OCI-LY7 (cell line): ENCODE data around the gene CEP70. TPM values are rescaled to one million over a fixed set of nuclear protein-coding genes. Genes with fewer than 3 reads are reported as not detected.

Source experiments
- BruUV-seq: library from RNA; stranded (reverse); fragments of 400-500 nt; replicated peaks from 2 replicates; lab custom pipeline; 2021; lab: Mats Ljungman, UMichigan
- CTCF ChIA-PET: fragments of 300-600 bp; sonication (Branson Sonifier 250); formaldehyde crosslinking; loops from one replicate; lab custom pipeline; 2022; ENCODE audit warnings: antibody characterized with exemption; ENCODE audit not compliant: unreplicated experiment; lab: Charles Lee
- POLR2A ChIA-PET: fragments of 300-600 bp; sonication (Branson Sonifier 250); formaldehyde crosslinking; loops from one replicate; lab custom pipeline; 2022; ENCODE audit warnings: antibody characterized with exemption; lab: Charles Lee
- DNase-seq: peaks from one replicate; pipeline ENCODE4 v3.0.0-alpha.2; 2015; ENCODE audit warnings: low spot score
- H2AFZ ChIP-seq: fragments of 200-600 bp; sonication (generic), shearing (Covaris generic); 2 replicates; pipeline ENCODE4 v1.6.1; 2014; ENCODE audit warnings: mild to moderate bottlenecking, antibody characterized with exemption, low read length, moderate library complexity
- H3K27ac ChIP-seq: fragments of 200-600 bp; sonication (generic); 2 replicates; pipeline ENCODE4 v1.5.1; 2014; ENCODE audit warnings: mixed run types, low read depth, mild to moderate bottlenecking, moderate library complexity, low read length, inconsistent platforms; ENCODE audit not compliant: poor library complexity, severe bottlenecking
- H3K36me3 ChIP-seq: fragments of 200-600 bp; sonication (generic); 2 replicates; pipeline ENCODE4 v1.6.1; 2014; ENCODE audit warnings: mild to moderate bottlenecking, antibody characterized with exemption, low read length, moderate library complexity, mixed read lengths; ENCODE audit not compliant: insufficient read depth
- H3K4me1 ChIP-seq: fragments of 200-600 bp; sonication (generic); 2 replicates; pipeline ENCODE4 v1.5.1; 2014; ENCODE audit warnings: mild to moderate bottlenecking, low read length; ENCODE audit not compliant: insufficient read depth, poor library complexity, severe bottlenecking
- H3K4me2 ChIP-seq: fragments of 200-600 bp; sonication (generic); 2 replicates; pipeline ENCODE4 v1.6.1; 2014; ENCODE audit warnings: mild to moderate bottlenecking, low read length
- H3K4me3 ChIP-seq: fragments of 200-600 bp; sonication (generic); 2 replicates; pipeline ENCODE4 v1.5.1; 2014; ENCODE audit warnings: mild to moderate bottlenecking, low read depth, low read length; ENCODE audit not compliant: poor library complexity, severe bottlenecking
- H3K79me2 ChIP-seq: fragments of 200-600 bp; sonication (generic); 2 replicates; pipeline ENCODE4 v1.6.1; 2016; ENCODE audit warnings: low read depth, mild to moderate bottlenecking, low read length, moderate library complexity, mixed read lengths; ENCODE audit not compliant: insufficient read depth
- H3K9me2 ChIP-seq: fragments of 200-600 bp; sonication (generic); 2 replicates; pipeline ENCODE4 v1.6.1; 2016; ENCODE audit warnings: mild to moderate bottlenecking, low read length, mixed read lengths; ENCODE audit not compliant: insufficient read depth
- H3K9me3 ChIP-seq: fragments of 200-600 bp; sonication (generic); 2 replicates; pipeline ENCODE4 v1.6.1; 2014; ENCODE audit warnings: mild to moderate bottlenecking, mixed run types, low read length, mixed read lengths
- H4K20me1 ChIP-seq: fragments of 200-600 bp; sonication (generic); 2 replicates; pipeline ENCODE4 v1.6.1; 2014; ENCODE audit warnings: mild to moderate bottlenecking, antibody characterized with exemption, low read length, moderate library complexity, mixed read lengths; ENCODE audit not compliant: insufficient read depth
- EZH2phosphoT487 ChIP-seq: fragments of 200-600 bp; sonication (generic); IDR thresholded peaks from 2 replicates; pipeline ENCODE4 v1.6.1; 2018; ENCODE audit warnings: low read depth, borderline replicate concordance, mild to moderate bottlenecking, mixed run types, antibody characterized with exemption, low read length, moderate library complexity, mixed read lengths
- intact Hi-C: fragments of 100-400 bp; cut with micrococcal nuclease; formaldehyde crosslinking; loops from one replicate; pipeline ENCODE4 v1.10.0; 2022; ENCODE audit not compliant: unreplicated experiment
- total RNA-seq, 2 experiments: library from RNA; depleted of rRNA in 1 of 2; stranded (reverse); fragments of >200 nt in 1 of 2; shearing (Covaris generic) in 1 of 2; gene quantifications; 2 replicates each; pipeline ENCODE4 v1.2.3, GENCODE V29; 2014 to 2022
- TF ChIP-seq, protein P1 (sequence below): fragments of 200-600 bp; sonication (generic); conservative IDR thresholded peaks from 2 replicates; pipeline ENCODE4 v1.5.1; 2014; ENCODE audit warnings: mild to moderate bottlenecking, antibody characterized with exemption, low read length, moderate library complexity, mixed read lengths

CEP70 gene
- total RNA-seq, 2 experiments from 2014 or later: 29.2 to 32.3 TPM

DNA sequence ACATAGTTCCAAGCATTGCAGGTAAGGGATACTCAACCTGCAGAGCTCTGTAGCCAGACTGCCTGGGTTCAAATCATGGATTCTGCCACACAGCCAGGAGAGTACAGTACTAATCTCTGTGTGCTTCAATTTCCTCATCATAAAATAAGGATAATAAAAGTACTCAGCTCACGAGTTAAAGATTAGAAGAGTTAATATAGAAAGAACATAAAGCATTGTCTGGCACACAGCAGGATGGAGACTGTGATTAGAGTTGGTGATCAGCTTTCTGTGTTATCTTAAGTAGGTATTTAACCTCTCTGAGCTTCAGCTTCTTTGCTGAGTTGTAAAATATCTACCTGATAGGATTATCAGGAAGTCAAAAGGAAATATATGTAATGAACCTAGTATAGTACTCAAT lies 2.7 kb downstream of the CEP70 start:
- H3K4me3 ChIP-seq: no peak overlapping the region
- no TSS peak for BruUV-seq
- intact Hi-C loops: loop anchor here (5.0 to 10.0 kb wide), 3 partner anchors 114 to 527 kb away; partner anchors contain the start of gene DBR1
- no peak overlapping the region for H2AFZ ChIP-seq
- H3K9me2 ChIP-seq: no peaks in the 10 kb centered on the region
- ChIA-PET CTCF (interaction anchor here (0.6 to 1.1 kb wide), 2 partner anchors 324 kb away, joined by 3 to 4 read pairs; no protein-coding TSS in a partner anchor), POLR2A (interaction anchor here (0.6 to 1.6 kb wide), 5 partner anchors 10 to 329 kb away, joined by 3 to 8 read pairs (median 4); no protein-coding TSS in a partner anchor)
- no peaks in the 10 kb centered on the region for H3K36me3 ChIP-seq
- no peaks in the 10 kb centered on the region for H4K20me1 ChIP-seq
- no peak for TF ChIP-seq EZH2phosphoT487
- TF ChIP-seq, protein P1, sequence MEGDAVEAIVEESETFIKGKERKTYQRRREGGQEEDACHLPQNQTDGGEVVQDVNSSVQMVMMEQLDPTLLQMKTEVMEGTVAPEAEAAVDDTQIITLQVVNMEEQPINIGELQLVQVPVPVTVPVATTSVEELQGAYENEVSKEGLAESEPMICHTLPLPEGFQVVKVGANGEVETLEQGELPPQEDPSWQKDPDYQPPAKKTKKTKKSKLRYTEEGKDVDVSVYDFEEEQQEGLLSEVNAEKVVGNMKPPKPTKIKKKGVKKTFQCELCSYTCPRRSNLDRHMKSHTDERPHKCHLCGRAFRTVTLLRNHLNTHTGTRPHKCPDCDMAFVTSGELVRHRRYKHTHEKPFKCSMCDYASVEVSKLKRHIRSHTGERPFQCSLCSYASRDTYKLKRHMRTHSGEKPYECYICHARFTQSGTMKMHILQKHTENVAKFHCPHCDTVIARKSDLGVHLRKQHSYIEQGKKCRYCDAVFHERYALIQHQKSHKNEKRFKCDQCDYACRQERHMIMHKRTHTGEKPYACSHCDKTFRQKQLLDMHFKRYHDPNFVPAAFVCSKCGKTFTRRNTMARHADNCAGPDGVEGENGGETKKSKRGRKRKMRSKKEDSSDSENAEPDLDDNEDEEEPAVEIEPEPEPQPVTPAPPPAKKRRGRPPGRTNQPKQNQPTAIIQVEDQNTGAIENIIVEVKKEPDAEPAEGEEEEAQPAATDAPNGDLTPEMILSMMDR: no peak
- H3K4me1 ChIP-seq: peaks cover 21% of the 10 kb centered on the region
- H3K9me3 ChIP-seq: no peaks in the 10 kb centered on the region
- H3K27ac ChIP-seq: no peak overlapping the region
- H3K4me2 ChIP-seq: no peak overlapping the region
- no peak for DNase-seq
- no peaks in the 10 kb centered on the region for H3K79me2 ChIP-seq

DNA sequence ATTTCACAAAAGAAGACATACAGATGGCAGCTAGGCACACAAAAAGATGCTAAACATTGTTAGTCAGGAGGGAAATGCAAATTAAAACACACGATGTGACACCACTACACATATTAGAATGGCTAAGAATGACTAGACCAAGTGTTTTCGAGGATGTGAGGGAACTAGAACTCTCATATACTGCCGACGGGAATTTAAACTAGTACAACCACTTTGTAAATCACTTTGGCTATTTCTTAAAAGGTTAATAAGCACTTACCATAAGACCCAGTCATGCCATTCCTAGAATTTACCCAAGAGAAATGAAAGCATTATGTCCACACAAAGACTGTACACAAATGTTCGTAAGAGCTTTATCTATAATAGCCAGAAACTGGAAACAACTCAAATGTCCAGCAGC lies 5.6 kb downstream of the CEP70 start:
- DNase-seq: no peak
- no peak overlapping the region for H3K4me3 ChIP-seq
- H3K9me2 ChIP-seq: no peaks in the 10 kb centered on the region
- H3K4me2 ChIP-seq: no peak overlapping the region
- TF ChIP-seq, protein P1: no peak
- no peak for TF ChIP-seq EZH2phosphoT487
- H3K36me3 ChIP-seq: no peaks in the 10 kb centered on the region
- no peak overlapping the region for H3K27ac ChIP-seq
- H2AFZ ChIP-seq: no peak overlapping the region
- H3K4me1 ChIP-seq: peaks cover 5% of the 10 kb centered on the region
- H3K9me3 ChIP-seq: no peaks in the 10 kb centered on the region
- POLR2A ChIA-PET: no interaction called here
- no TSS peak for BruUV-seq
- intact Hi-C loops: no loop called here
- H3K79me2 ChIP-seq: no peaks in the 10 kb centered on the region
- CTCF ChIA-PET: no interaction called here
- H4K20me1 ChIP-seq: no peaks in the 10 kb centered on the region

DNA sequence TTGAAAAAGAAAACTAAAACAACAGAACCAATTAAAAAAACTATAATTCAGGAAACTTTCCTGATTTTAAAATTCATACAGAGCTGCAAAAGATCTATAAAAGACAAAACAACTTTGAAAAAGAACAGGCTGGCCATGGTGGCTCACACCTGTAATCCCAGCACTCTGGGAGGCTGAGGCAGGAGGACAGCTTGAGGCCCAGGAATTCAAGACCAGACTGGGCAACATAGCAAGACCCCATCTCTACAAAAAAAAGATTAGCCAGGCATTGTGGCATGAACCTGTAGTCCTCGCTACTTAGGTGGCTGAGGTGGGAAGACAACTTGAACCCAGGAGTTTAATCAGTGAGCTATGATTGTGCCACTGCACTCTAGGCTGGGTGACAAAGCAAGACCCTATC lies 6.7 kb downstream of the CEP70 start:
- TF ChIP-seq, protein P1: no peak
- TF ChIP-seq EZH2phosphoT487: no peak
- no peaks in the 10 kb centered on the region for H3K9me2 ChIP-seq
- no TSS peak for BruUV-seq
- intact Hi-C loops: no loop called here
- no peak overlapping the region for H2AFZ ChIP-seq
- no peak overlapping the region for H3K4me3 ChIP-seq
- peaks cover 2% of the 10 kb centered on the region for H3K4me1 ChIP-seq
- H3K27ac ChIP-seq: no peak overlapping the region
- H4K20me1 ChIP-seq: no peaks in the 10 kb centered on the region
- H3K9me3 ChIP-seq: no peaks in the 10 kb centered on the region
- no peak for DNase-seq
- CTCF ChIA-PET: no interaction called here
- H3K36me3 ChIP-seq: no peaks in the 10 kb centered on the region
- no peaks in the 10 kb centered on the region for H3K79me2 ChIP-seq
- no peak overlapping the region for H3K4me2 ChIP-seq
- POLR2A ChIA-PET: interaction anchor here (0.6 to 1.2 kb wide), 7 partner anchors 9 to 400 kb away, joined by 3 to 5 read pairs (median 3); partner anchors contain the start of gene ARMC8
